Ascending aorta (tissue), 2 donors: ENCODE data around the gene KRT222. TPM values are rescaled to one million over a fixed set of nuclear protein-coding genes. Genes with fewer than 3 reads are reported as not detected.

Experiments used
- DNase-seq, 2 donors: peaks; one replicate each; pipeline ENCODE4 v3.0.0-alpha.2; 2019; ENCODE audit warnings: low spot score in 2 of 2
- H3K27ac ChIP-seq, 2 donors: fragments of 200-600 bp; sonication (generic); one replicate each; pipeline ENCODE4 v1.5.1; 2016 to 2017; ENCODE audit warnings: mild to moderate bottlenecking in 1 of 2
- H3K27me3 ChIP-seq: fragments of 200-600 bp; sonication (generic); one replicate; pipeline ENCODE4 v1.5.1; 2017
- H3K36me3 ChIP-seq, 2 donors: fragments of 200-600 bp; sonication (generic); one replicate each; pipeline ENCODE4 v1.5.1; 2016
- H3K4me1 ChIP-seq, 2 donors: fragments of 200-600 bp; sonication (generic); one replicate each; pipeline ENCODE4 v1.5.1; 2016 to 2017; ENCODE audit warnings: mild to moderate bottlenecking in 1 of 2
- H3K4me3 ChIP-seq, 2 donors: fragments of 200-600 bp; sonication (generic); one replicate each; pipeline ENCODE4 v1.5.1; 2016 to 2017; ENCODE audit warnings: mild to moderate bottlenecking in 1 of 2
- H3K9me3 ChIP-seq, 2 donors: fragments of 200-600 bp; sonication (generic); one replicate each; pipeline ENCODE4 v1.5.1; 2016
- intact Hi-C: fragments of 100-400 bp; cut with DNase I; formaldehyde crosslinking; loops from one replicate; pipeline ENCODE4 v1.15.1; 2023
- total RNA-seq: library from RNA; depleted of rRNA; stranded (reverse); fragments of >200 nt; gene quantifications from one replicate; pipeline ENCODE4 v1.1.0, GENCODE V29; 2016
- TF ChIP-seq, protein P1 (sequence below), 3 experiments: fragments of 200-600 bp in 2 of 3; fragments of 450-650 bp in 1 of 3; sonication (generic) in 2 of 3; IDR thresholded peaks; one replicate each; pipeline ENCODE4 v1.5.1; 2016 to 2019; ENCODE audit warnings: antibody characterized with exemption in 3 of 3, mild to moderate bottlenecking in 1 of 3, moderate library complexity in 1 of 3

The KRT222 gene
- total RNA-seq, 1 donor from 2014 or later: 3.4 TPM

DNA sequence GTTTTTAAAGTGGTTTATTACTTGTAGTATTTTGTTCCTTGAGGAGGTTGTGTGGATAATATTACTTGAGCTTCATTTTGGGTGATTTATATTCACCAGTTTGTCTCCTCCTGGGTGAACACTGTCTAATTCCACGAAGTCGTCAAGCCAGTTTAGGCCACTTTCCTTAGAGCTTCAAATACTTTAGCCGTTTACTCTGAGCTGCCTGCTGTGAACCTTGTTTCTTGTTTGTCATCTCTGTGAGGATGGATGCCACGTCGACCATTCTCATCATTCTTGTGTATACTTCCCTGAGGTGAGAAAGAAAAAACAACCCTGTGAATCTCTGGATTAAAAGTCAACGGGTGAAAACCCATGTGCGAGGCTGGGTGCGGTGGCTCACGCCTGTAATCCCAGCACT lies 29.6 kb upstream of the KRT222 start:
- Histone ChIP-seq H3K27ac (no peak overlapping the region), H3K9me3 (no peaks in the 10 kb centered on the region), H3K4me1 (no peaks in the 10 kb centered on the region), H3K27me3 (no peaks in the 10 kb centered on the region), H3K4me3 (no peak overlapping the region), H3K36me3 (no peaks in the 10 kb centered on the region)
- intact Hi-C loops: no loop called here
- DNase-seq: no peak
- TF ChIP-seq, protein P1, sequence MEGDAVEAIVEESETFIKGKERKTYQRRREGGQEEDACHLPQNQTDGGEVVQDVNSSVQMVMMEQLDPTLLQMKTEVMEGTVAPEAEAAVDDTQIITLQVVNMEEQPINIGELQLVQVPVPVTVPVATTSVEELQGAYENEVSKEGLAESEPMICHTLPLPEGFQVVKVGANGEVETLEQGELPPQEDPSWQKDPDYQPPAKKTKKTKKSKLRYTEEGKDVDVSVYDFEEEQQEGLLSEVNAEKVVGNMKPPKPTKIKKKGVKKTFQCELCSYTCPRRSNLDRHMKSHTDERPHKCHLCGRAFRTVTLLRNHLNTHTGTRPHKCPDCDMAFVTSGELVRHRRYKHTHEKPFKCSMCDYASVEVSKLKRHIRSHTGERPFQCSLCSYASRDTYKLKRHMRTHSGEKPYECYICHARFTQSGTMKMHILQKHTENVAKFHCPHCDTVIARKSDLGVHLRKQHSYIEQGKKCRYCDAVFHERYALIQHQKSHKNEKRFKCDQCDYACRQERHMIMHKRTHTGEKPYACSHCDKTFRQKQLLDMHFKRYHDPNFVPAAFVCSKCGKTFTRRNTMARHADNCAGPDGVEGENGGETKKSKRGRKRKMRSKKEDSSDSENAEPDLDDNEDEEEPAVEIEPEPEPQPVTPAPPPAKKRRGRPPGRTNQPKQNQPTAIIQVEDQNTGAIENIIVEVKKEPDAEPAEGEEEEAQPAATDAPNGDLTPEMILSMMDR (IDR thresholded peaks at IDR 0.05): no peak

DNA sequence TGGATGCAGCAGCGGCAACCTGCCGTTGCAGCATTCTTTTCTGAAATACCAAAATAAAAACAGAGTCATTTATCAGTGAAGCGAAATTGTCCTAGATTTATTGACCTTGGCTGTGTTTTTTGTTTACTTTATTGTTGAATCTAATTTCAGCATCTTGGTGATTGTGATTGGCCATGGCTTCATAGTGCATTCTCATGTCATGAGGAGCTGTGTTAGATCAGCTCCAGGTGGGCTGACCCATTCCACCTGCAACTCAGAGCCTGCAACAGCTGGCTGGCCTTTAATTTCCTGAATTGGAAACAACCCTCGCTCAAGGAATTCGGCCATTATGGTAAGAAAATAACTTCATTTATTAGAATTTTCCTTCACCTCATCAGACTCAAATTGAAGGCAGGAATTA lies 22.1 kb upstream of the KRT222 start:
- intact Hi-C loops: no loop called here

DNA sequence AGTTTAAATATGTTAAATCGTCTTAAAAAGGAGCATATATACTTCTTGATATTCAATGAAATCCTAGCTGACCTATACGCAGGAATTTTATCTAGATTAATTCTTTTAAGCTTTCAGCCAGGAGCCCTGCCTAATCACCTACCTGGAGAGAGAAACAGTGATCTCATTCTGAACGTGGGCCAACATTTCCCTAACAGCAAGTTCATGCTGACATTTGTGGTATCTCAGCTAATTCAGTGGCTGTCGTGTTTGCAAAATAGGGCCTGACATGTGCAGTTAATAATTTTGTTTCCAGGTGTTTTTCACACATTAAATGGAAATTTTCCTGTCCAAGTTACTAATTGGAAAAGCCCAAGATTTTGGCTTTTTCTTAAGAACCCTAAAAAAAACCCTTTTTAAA lies 21.2 kb upstream of the KRT222 start:
- intact Hi-C loops: no loop called here
- no peaks in the 10 kb centered on the region for H3K27me3 ChIP-seq

More for the DNA sequence above, 22.1 kb upstream of the KRT222 start:
- TF ChIP-seq, protein P1 (IDR thresholded peaks at IDR 0.05): no peak
- no peaks in the 10 kb centered on the region for H3K9me3 ChIP-seq
- no peaks in the 10 kb centered on the region for H3K27me3 ChIP-seq
- no peak for DNase-seq
- H3K27ac ChIP-seq: no peak overlapping the region
- no peaks in the 10 kb centered on the region for H3K4me1 ChIP-seq
- H3K36me3 ChIP-seq: no peaks in the 10 kb centered on the region
- H3K4me3 ChIP-seq: no peak overlapping the region

DNA sequence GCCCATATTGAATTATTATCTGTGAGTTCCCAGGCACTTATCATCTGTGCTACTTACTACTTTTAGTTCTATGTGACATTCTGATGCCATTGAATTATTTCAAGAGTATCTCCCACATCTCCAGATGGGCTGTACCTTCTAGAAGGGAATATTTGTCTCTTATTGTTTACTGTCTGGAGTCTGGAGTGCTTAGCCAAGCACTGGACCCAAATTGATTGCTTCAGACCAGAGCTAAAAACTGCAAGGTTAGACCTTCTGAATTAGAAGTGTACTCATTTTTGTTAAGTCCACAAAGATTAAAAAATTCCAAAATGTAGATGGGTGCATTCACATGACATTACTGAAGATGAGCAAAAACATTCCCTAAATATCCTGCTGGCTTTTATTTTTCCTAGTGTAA lies 16.0 kb upstream of the KRT222 start:
- no peak for DNase-seq
- no peaks in the 10 kb centered on the region for H3K9me3 ChIP-seq
- TF ChIP-seq, protein P1 (IDR thresholded peaks at IDR 0.05): no peak
- H3K4me1 ChIP-seq: no peaks in the 10 kb centered on the region
- intact Hi-C loops: no loop called here
- no peak overlapping the region for H3K27ac ChIP-seq
- no peaks in the 10 kb centered on the region for H3K36me3 ChIP-seq
- no peaks in the 10 kb centered on the region for H3K27me3 ChIP-seq
- no peak overlapping the region for H3K4me3 ChIP-seq

More for the DNA sequence above, 21.2 kb upstream of the KRT222 start:
- Histone ChIP-seq H3K4me3 (no peak overlapping the region), H3K4me1 (no peaks in the 10 kb centered on the region), H3K36me3 (no peaks in the 10 kb centered on the region), H3K27ac (no peak overlapping the region), H3K9me3 (no peaks in the 10 kb centered on the region)
- TF ChIP-seq, protein P1 (IDR thresholded peaks at IDR 0.05): no peak
- no peak for DNase-seq

DNA sequence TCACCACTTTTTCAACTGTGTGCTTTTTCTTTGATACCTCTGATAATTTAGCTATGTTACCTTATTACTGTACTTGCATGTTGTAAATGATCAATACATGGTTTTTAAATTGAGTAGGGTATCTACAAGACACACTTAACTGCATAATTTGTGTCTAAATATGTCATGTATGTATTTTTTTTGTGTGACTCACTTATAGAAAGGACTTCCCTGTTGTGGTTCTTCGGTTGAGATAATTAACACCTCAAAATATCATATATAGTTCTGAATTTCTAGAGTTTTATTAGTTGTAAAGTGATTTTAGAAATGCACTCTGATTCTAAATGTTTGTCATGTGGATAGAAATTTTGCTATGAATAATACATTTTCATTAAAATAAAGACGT lies 14.5 kb upstream of the KRT222 start:
- Histone ChIP-seq H3K27ac (no peak overlapping the region), H3K9me3 (no peaks in the 10 kb centered on the region), H3K4me1 (no peaks in the 10 kb centered on the region), H3K4me3 (no peak overlapping the region), H3K36me3 (no peaks in the 10 kb centered on the region), H3K27me3 (no peaks in the 10 kb centered on the region)
- TF ChIP-seq, protein P1 (IDR thresholded peaks at IDR 0.05): no peak
- DNase-seq: no peak
- intact Hi-C loops: no loop called here

DNA sequence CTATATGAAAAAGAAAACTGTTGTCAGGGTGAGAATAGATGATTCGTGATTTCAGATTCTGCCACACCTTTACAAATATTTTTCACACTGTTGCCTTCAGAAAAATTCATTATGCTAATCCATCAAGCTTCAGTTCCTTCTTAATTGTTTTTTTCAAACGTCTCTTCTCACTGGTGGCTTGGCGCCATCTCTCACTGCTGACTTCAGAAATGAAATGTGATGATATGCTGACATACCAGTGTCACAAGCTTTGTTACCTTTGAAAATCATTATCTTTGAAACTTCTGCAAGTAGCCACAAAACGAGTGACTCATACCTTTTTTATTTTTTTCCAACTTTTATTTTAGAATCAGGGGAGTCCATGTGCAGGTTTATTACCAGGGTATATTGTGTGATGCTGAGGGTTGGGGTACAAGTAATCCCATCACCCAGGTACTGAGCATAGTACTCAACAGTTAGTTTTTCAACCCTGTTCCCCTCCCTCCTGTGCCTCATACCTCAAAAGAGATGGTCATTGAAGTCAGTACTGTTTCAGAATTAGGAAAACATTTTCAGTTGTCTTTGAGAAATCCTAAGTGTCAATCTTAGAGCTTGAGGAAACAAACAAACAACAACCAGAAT lies 14.0 kb upstream of the KRT222 start:
- no peak for DNase-seq
- Histone ChIP-seq H3K4me1 (no peaks in the 10 kb centered on the region), H3K27me3 (no peaks in the 10 kb centered on the region), H3K36me3 (no peaks in the 10 kb centered on the region), H3K4me3 (no peak overlapping the region), H3K27ac (no peak overlapping the region), H3K9me3 (no peaks in the 10 kb centered on the region)
- TF ChIP-seq, protein P1 (IDR thresholded peaks at IDR 0.05): no peak
- intact Hi-C loops: no loop called here
